ENCODE measurements around the gene OTOGL.

The OTOGL gene

GRCh38 chr12:80176706-80177105 lies 77.4 kb downstream of the OTOGL start:
- in situ Hi-C loops (cut with MboI; ENCODE audit: low sequenced_read_pairs), result no loop called here

- in situ Hi-C loops (cut with MboI; ENCODE audit: low sequenced_read_pairs), result no loop called here
These were observed 79.5 kb downstream of the OTOGL start for GRCh38 chr12:80178846-80179245.

GRCh38 chr12:80183939-80184338 lies 84.6 kb downstream of the OTOGL start:
- in situ Hi-C loops (cut with MboI; ENCODE audit: low sequenced_read_pairs), result no loop called here

GRCh38 chr12:80184926-80185325 lies 85.6 kb downstream of the OTOGL start:
- in situ Hi-C loops (cut with MboI; ENCODE audit: low sequenced_read_pairs), result no loop called here

GRCh38 chr12:80186727-80187217 lies 87.4 kb downstream of the OTOGL start:
- in situ Hi-C loops (cut with MboI; ENCODE audit: low sequenced_read_pairs), result no loop called here

- in situ Hi-C loops (cut with MboI; ENCODE audit: low sequenced_read_pairs), result no loop called here
These were observed 88.3 kb downstream of the OTOGL start for GRCh38 chr12:80187660-80188090.

- in situ Hi-C loops (cut with MboI; ENCODE audit: low sequenced_read_pairs), result no loop called here
These were observed 89.2 kb downstream of the OTOGL start for GRCh38 chr12:80188576-80188975.

- in situ Hi-C loops (cut with MboI; ENCODE audit: low sequenced_read_pairs), result no loop called here
These were observed 89.9 kb downstream of the OTOGL start for GRCh38 chr12:80189241-80189640.

- in situ Hi-C loops (cut with MboI; ENCODE audit: low sequenced_read_pairs), result no loop called here
These were observed 90.7 kb downstream of the OTOGL start for GRCh38 chr12:80190001-80190400.

GRCh38 chr12:80192087-80192486 lies 92.8 kb downstream of the OTOGL start:
- in situ Hi-C loops (cut with MboI; ENCODE audit: low sequenced_read_pairs), result no loop called here

GRCh38 chr12:80193865-80194264 lies 94.5 kb downstream of the OTOGL start:
- in situ Hi-C loops (cut with MboI; ENCODE audit: low sequenced_read_pairs), result no loop called here

- in situ Hi-C loops (cut with MboI; ENCODE audit: low sequenced_read_pairs), result no loop called here
These were observed 95.9 kb downstream of the OTOGL start for GRCh38 chr12:80195074-80195726.

- in situ Hi-C loops (cut with MboI; ENCODE audit: low sequenced_read_pairs), result no loop called here
These were observed 96.4 kb downstream of the OTOGL start for GRCh38 chr12:80195737-80196136.

GRCh38 chr12:80196419-80196818 lies 97.1 kb downstream of the OTOGL start:
- in situ Hi-C loops (cut with MboI; ENCODE audit: low sequenced_read_pairs), result no loop called here

GRCh38 chr12:80198782-80199337 lies 99.5 kb downstream of the OTOGL start:
- in situ Hi-C loops (cut with MboI; ENCODE audit: low sequenced_read_pairs), result no loop called here

GRCh38 chr12:80199931-80200330 lies 100.6 kb downstream of the OTOGL start:
- in situ Hi-C loops (cut with MboI; ENCODE audit: low sequenced_read_pairs), result no loop called here

GRCh38 chr12:80200414-80200813 lies 101.1 kb downstream of the OTOGL start:
- in situ Hi-C loops (cut with MboI; ENCODE audit: low sequenced_read_pairs), result no loop called here

GRCh38 chr12:80201908-80202307 lies 102.6 kb downstream of the OTOGL start:
- in situ Hi-C loops (cut with MboI; ENCODE audit: low sequenced_read_pairs), result no loop called here

- in situ Hi-C loops (cut with MboI; ENCODE audit: low sequenced_read_pairs), result no loop called here
These were observed 106.6 kb downstream of the OTOGL start for GRCh38 chr12:80205960-80206359.

GRCh38 chr12:80208071-80208470 lies 108.7 kb downstream of the OTOGL start:
- in situ Hi-C loops (cut with MboI; ENCODE audit: low sequenced_read_pairs), result no loop called here

- in situ Hi-C loops (cut with MboI; ENCODE audit: low sequenced_read_pairs), result no loop called here
These were observed 112.3 kb downstream of the OTOGL start for GRCh38 chr12:80211671-80212070.

- in situ Hi-C loops (cut with MboI; ENCODE audit: low sequenced_read_pairs), result no loop called here
These were observed 113.8 kb downstream of the OTOGL start for GRCh38 chr12:80212938-80213645.
